Measurements from ENCODE around the gene CDH4. TPM values are rescaled to one million over a fixed set of nuclear protein-coding genes. Genes with fewer than 3 reads are reported as not detected.
"Not testable (repeated sequence)": the region's sequence is repeated elsewhere in the genome, so short reads cannot be mapped to it uniquely, and the experiment has no call there.

CDH4 gene
- total and polyA plus RNA-seq, 12 donors = 0.04 to 0.25 (median 0.08) TPM; not detected in 5

DNA sequence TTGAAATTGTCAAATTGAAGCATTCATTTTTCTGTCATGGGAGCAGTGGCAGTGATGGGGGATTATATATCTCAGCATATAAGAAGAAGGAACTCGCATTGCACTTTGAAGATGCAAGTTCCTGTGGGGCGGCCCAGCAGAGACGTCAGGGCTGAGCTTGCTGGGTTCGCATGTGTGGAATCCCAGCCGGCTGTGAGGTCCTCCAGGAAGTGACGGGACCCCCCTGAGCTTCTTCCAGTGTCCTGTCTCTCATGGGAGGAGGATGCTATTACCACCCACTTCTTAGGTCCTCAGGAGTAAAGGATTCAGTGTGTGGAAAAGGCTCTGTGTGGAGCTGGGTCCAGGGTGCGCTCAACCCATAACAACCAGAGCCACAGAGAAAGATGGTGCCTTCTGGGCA lies 201.2 kb downstream of the CDH4 start:
- intact Hi-C loops (cut with DNase I) = no loop called here
- ATAC-seq (no peak), DNase-seq (no peak)
- peaks cover 0 to 5% (median 0%) of the 10 kb centered on the region in 11 donors for H3K9me3 ChIP-seq
- no peaks in the 10 kb centered on the region for H3K36me3 ChIP-seq
- no peak overlapping the region for H3K4me3 ChIP-seq
- peaks cover 0 to 50% (median 9%) of the 10 kb centered on the region in 7 donors for H3K27me3 ChIP-seq
- H3K4me1 ChIP-seq = no peaks in the 10 kb centered on the region
- 50 to 59% methylated on average over 7 of the region's 7 CpGs for WGBS, 2 donors
- TF ChIP-seq, protein P1, sequence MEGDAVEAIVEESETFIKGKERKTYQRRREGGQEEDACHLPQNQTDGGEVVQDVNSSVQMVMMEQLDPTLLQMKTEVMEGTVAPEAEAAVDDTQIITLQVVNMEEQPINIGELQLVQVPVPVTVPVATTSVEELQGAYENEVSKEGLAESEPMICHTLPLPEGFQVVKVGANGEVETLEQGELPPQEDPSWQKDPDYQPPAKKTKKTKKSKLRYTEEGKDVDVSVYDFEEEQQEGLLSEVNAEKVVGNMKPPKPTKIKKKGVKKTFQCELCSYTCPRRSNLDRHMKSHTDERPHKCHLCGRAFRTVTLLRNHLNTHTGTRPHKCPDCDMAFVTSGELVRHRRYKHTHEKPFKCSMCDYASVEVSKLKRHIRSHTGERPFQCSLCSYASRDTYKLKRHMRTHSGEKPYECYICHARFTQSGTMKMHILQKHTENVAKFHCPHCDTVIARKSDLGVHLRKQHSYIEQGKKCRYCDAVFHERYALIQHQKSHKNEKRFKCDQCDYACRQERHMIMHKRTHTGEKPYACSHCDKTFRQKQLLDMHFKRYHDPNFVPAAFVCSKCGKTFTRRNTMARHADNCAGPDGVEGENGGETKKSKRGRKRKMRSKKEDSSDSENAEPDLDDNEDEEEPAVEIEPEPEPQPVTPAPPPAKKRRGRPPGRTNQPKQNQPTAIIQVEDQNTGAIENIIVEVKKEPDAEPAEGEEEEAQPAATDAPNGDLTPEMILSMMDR (IDR thresholded peaks at IDR 0.05) = no peak
- no peak overlapping the region for H3K27ac ChIP-seq

DNA sequence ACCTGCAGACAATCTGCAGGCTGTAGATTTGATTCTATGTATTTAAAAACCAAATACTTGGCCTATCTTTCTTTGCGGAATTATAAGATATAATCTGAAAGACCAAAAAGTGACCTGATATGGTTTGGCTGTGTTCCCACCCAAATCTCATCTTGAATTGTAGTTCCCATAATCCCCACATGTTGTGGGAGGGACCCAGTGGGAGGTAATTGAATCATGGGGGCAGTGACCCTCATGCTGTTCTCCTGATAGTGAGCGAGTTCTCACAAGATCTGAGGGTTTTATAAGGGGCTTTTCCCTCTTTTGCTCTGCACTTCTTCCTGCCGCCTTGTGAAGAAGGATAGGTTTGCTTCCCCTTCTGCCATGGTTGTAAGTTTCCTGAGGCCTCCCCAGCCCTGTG lies 201.6 kb downstream of the CDH4 start:
- intact Hi-C loops (cut with DNase I); H3K27ac ChIP-seq; H3K9me3 ChIP-seq; H3K36me3 ChIP-seq; ATAC-seq; DNase-seq; H3K4me3 ChIP-seq; H3K4me1 ChIP-seq: not testable (repeated sequence)
- WGBS, 2 donors = 58 to 72% methylated on average over 3 of the region's 3 CpGs
- H3K27me3 ChIP-seq = peaks cover 0 to 46% (median 9%) of the 10 kb centered on the region in 7 donors

DNA sequence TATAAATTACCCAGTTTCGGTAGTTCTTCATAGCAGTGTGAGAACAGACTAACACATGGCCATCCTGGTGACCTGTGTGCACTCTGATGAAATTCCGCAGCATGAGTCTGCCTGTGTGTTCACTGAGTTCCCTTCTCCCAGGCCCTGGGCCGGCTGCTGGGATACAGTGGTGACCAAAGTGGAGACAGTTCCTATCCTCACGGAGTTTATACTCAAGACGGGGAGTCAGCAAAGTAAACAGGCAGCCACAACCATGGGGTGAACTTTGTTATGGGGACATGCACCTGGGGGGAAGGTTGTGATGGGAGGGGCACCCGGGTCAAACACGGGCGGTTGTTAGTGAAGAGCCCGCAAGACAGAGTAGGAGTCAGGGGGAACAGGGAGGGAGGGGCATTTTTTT lies 202.0 kb downstream of the CDH4 start:
- TF ChIP-seq, protein P1 (IDR thresholded peaks at IDR 0.05) = no peak
- no peaks in the 10 kb centered on the region for H3K36me3 ChIP-seq
- H3K27me3 ChIP-seq = peaks cover 0 to 42% (median 9%) of the 10 kb centered on the region in 7 donors
- H3K4me1 ChIP-seq = no peaks in the 10 kb centered on the region
- H3K4me3 ChIP-seq = no peak overlapping the region
- H3K27ac ChIP-seq = no peak overlapping the region
- intact Hi-C loops (cut with DNase I) = no loop called here
- no peak for ATAC-seq
- peaks cover 0 to 5% (median 0%) of the 10 kb centered on the region in 11 donors for H3K9me3 ChIP-seq
- DNase-seq = no peak
- 83 to 88% methylated on average over 9 of the region's 9 CpGs for WGBS, 2 donors

DNA sequence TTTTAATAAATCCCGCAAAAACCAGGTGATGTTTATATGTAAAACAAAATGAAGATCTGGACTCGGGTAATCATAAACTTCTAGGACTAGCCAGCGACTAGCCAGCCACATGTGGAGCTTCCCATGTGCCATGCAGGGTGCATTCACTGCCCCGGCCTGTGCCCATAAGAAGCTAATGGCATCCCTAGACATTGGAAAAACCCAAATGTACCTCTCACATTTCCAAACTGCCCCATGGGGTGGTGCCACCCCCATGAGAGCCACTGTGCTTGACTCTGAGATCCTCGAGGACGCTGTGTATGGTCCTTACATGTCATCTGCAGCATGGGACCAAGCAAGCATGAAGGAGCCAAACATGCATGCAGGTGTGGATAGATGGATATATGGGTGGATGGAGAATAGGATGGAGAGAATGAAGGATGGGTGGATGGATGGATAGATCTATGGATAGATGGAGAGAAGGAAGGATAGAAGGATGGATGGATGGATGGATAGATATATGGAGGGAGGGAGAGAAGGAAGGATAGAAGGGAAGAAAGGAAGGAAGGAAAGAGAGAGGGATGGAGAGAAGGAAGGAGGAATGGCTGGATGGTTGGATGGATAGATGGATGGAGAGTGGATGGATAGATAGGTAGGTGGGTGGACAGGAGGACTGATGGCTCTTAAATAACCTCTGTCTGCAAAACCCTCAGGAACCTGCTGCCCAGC lies 203.6 kb downstream of the CDH4 start:
- H3K27me3 ChIP-seq = peaks cover 0 to 33% (median 12%) of the 10 kb centered on the region in 7 donors
- H3K9me3 ChIP-seq = peaks cover 0 to 8% (median 0%) of the 10 kb centered on the region in 11 donors
- no peak for ATAC-seq
- intact Hi-C loops (cut with DNase I) = no loop called here
- no peak overlapping the region for H3K4me3 ChIP-seq
- WGBS, 2 donors = 84 to 86% methylated on average over 6 of the region's 6 CpGs
- TF ChIP-seq, protein P1 (IDR thresholded peaks at IDR 0.05) = no peak
- no peaks in the 10 kb centered on the region for H3K4me1 ChIP-seq
- no peaks in the 10 kb centered on the region for H3K36me3 ChIP-seq
- no peak overlapping the region for H3K27ac ChIP-seq
- DNase-seq = no peak

DNA sequence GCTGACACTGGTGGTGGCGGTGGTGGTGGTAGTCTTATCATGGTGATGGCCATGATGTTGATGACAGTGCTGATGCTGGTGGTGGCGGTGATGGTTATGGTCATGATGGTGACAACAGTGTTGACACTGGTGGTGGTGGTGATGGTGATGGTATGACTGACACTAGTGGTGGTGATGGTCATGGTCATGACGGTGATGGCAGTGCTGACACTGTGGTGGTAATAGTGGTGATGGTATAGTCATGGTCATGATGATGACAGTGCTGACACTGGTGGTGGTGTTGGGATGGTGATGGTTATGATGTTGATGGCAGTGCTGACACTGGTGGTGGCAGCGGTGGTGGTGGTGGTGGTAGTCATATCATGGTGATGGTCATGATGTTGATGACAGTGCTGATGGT lies 205.7 kb downstream of the CDH4 start:
- TF ChIP-seq, protein P1 (IDR thresholded peaks at IDR 0.05) = no peak
- no peak overlapping the region for H3K4me3 ChIP-seq
- H3K36me3 ChIP-seq = no peaks in the 10 kb centered on the region
- no peak overlapping the region for H3K27ac ChIP-seq
- H3K27me3 ChIP-seq = peaks cover 0 to 21% (median 4%) of the 10 kb centered on the region in 7 donors
- DNase-seq = no peak
- intact Hi-C loops (cut with DNase I) = no loop called here
- H3K4me1 ChIP-seq = no peaks in the 10 kb centered on the region
- WGBS, 2 donors = 95% methylated on average over 4 of the region's 4 CpGs
- peaks cover 0 to 8% (median 0%) of the 10 kb centered on the region in 11 donors for H3K9me3 ChIP-seq
- no peak for ATAC-seq

All from heart right ventricle (tissue), 16 donors.